ENCODE data around the gene SOBP.

- TF ChIP-seq YY1 (IDR thresholded peaks at IDR 0.05; ENCODE audit: insufficient read depth, insufficient read length) (no peak), ZNF274 (IDR thresholded peaks at IDR 0.05; ENCODE audit: low read depth, low read length) (no peak), SUZ12 (IDR thresholded peaks at IDR 0.05; ENCODE audit: extremely low read depth, insufficient read depth, insufficient read length) (no peak)
Observed at GRCh38 chr6:107542192-107542668, 52.3 kb downstream of the SOBP start.
